ENCODE measurements around the gene XPNPEP2.

GRCh38 chrX:129733335-129733734, 5.4 kb upstream of the XPNPEP2 start:
- no peak for TF ChIP-seq CTCF (IDR thresholded peaks at IDR 0.05)
- TF ChIP-seq ZFX (IDR thresholded peaks at IDR 0.05; ENCODE audit: borderline replicate concordance): no peak
